COLO668 (cell line): ENCODE results near the gene ADCY10.
"Not testable (repeated sequence)": the region's sequence is repeated elsewhere in the genome, so short reads cannot be mapped to it uniquely, and the experiment has no call there.

ENCODE experiments used
- DNase-seq: peaks from one replicate; lab custom pipeline; 2025; ENCODE audit not compliant: unreplicated experiment; lab: John Stamatoyannopoulos, UW

The ADCY10 gene

GRCh38 chr1:167862432-167863076 is 51.4 kb downstream of the ADCY10 start:
- no peak for DNase-seq

- no peak for DNase-seq
Observed at GRCh38 chr1:167861664-167862381, 52.1 kb downstream of the ADCY10 start.

- no peak for DNase-seq
Observed at GRCh38 chr1:167860231-167860923, 53.6 kb downstream of the ADCY10 start.

- no peak for DNase-seq
Observed at GRCh38 chr1:167856711-167857418, 57.1 kb downstream of the ADCY10 start.

DNA sequence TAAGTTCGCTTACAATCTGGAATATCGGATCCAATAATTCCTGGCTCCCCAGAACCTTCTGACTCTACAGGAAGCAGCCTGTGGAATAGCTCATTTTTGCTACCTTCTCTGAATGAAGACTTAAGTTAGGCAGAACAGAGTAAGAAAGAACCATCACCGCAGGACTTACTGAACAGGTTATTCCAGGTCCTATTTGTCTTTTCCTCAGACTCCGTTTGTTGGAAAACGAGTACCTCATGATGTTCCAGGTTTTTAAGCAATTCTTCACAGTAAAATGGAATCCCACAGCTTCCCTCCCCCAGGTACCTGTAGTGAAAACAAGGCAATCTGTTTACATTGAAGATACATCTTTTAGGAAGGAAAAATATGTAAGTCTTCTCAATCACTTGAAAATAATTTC is 59.8 kb downstream of the ADCY10 start:
- no peak for DNase-seq

- no peak for DNase-seq
Observed at GRCh38 chr1:167849666-167850065, 64.3 kb downstream of the ADCY10 start.

DNA sequence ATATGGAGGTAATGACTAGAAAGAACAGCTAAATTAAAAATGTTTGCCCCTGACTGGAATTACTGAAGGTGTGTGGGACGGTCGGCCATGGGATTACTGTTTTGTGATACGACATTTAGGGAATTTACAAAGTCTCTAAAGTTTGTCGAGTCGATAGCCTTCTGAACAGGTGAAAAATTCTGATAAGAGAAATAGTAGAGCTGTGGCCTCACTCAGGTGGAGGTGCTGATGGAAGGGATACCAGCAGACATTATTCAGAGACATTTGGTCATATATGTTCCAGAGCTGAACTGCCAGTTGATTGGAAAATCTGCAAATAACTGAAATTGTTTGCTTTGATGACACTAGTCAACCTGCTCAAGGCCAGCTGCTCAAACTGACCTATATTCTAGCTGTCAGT is 71.1 kb downstream of the ADCY10 start:
- DNase-seq: no peak

- DNase-seq: no peak
Observed at GRCh38 chr1:167841530-167841929, 72.4 kb downstream of the ADCY10 start.

DNA sequence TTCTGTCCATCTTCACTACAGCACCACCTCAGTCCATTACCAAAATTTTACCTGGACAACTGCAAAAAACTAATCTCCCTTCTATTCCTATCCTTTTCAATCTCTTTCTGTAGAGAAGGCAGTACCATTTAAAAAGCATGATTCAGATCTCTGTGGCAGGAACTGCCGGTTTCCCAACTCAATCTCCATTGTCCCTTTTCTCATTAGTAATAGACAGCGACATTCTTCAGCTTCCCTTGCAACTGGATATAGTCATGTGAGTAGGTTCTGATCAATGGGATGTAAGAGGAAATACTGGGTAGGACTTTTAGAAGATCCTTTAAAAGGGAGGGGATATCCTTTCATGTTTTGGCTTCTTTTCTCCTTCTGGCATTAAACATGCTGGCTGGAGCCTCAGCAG is 74.9 kb downstream of the ADCY10 start:
- no peak for DNase-seq

DNA sequence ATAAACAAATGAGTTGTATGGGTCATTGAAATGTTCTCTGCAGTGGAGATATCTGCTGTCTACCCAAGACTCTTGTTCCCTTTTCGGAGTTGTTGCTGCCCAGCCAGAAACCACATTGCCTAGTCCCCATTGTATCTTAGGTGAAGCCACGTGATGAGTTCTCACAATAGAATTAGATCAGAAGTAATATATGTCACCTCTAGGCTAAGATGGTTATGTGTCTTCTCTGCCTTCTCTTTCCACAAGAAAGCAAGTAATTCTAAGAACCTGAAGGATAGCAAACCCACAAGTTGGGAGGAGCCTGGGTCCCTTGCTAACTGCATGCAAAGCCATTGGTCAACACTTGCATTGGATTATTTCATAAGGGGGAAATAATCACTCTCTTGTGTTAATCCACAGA is 76.6 kb downstream of the ADCY10 start:
- no peak for DNase-seq

DNA sequence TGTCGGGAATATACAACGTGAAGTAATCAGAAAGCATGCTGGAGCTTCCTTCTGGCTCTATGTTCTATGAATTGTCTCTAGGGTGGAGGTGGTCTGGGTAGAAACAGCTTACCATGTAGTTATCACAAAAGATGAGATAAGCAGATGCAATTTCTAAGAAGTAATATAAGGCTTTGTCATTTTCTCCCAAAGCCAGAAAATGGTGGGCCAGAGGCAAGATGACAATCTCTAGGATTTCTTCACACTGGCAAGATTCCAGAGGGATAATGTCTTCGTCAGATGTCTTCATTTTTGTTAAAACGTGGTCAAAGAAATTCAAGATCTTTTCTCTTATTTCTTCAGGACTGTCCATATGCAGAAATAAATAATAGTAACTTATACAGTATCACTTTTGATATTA is 77.7 kb downstream of the ADCY10 start:
- no peak for DNase-seq

DNA sequence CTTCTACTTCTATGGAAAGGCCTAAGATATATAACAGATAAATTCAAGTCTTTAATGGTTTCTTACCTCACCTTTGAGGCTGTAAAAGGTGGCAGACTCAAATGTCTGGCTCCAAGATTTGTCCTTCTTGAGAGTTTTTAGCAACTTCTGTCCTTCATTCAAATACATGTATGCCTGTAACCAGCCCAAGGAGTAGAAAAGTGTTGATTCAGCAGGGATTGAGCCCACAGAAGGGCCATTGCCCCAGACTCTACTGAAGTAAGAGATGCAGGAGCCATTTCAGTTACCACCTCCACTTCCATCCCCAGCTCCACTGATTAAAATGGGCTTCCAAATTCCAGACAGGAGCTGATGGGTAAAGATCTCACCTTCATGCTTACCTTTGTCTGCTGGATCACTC is 80.0 kb downstream of the ADCY10 start:
- no peak for DNase-seq

- DNase-seq: no peak
Observed at GRCh38 chr1:167832693-167833092, 81.2 kb downstream of the ADCY10 start.

DNA sequence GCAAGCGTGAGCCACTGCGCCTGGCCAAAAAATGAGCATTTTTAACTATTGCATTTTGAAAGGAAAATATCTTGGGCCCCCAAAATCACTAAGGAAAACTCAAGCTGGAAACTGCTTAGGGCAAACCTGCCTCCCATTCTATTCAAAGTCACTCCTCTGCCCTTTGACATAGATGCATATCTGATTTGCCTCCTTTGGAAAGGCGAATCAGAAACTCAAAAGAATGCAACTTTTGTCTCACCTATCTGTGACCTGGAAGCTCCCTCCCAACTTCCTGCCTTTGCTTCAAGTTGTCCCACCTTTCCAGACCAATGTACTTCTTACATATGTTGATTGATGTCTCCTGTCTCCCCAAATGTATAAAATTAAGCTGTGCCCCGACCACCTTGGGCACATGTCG is 83.3 kb downstream of the ADCY10 start:
- DNase-seq: not testable (repeated sequence)

DNA sequence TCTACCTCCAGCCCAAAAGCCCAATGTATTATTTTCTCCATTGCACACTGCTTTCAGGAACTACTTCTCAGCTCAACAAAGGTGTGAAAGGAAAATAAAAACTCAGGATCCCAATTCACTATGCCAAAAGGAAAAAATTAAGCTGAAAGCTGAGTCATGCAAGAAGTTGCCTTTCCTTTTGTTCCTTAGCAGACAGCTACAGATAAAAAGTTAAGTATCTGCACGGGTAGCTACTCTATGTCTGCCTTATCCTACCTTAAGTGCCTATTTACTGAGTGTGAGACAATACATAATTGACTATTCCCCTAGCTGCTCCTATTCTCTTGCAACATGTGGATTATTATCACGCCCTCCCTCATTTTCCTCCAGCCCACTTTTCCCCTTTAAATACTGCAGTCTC is 84.1 kb downstream of the ADCY10 start:
- no peak for DNase-seq

GRCh38 chr1:167826127-167826526 is 87.8 kb downstream of the ADCY10 start:
- no peak for DNase-seq

GRCh38 chr1:167825419-167826079 is 88.4 kb downstream of the ADCY10 start:
- no peak for DNase-seq

GRCh38 chr1:167824163-167824794 is 89.7 kb downstream of the ADCY10 start:
- no peak for DNase-seq

GRCh38 chr1:167821969-167822685 is 91.8 kb downstream of the ADCY10 start:
- no peak for DNase-seq

GRCh38 chr1:167821356-167821685 is 92.6 kb downstream of the ADCY10 start:
- no peak for DNase-seq
